Measurements from ENCODE around the gene SYNE4. TPM values are rescaled to one million over a fixed set of nuclear protein-coding genes. Genes with fewer than 3 reads are reported as not detected.

SYNE4 gene
- total and polyA plus RNA-seq, 2 of the 13 experiments (the other 11 are each of a cell fraction or from before 2014, with no cell fraction given), result 13.7 to 23.0 TPM

DNA sequence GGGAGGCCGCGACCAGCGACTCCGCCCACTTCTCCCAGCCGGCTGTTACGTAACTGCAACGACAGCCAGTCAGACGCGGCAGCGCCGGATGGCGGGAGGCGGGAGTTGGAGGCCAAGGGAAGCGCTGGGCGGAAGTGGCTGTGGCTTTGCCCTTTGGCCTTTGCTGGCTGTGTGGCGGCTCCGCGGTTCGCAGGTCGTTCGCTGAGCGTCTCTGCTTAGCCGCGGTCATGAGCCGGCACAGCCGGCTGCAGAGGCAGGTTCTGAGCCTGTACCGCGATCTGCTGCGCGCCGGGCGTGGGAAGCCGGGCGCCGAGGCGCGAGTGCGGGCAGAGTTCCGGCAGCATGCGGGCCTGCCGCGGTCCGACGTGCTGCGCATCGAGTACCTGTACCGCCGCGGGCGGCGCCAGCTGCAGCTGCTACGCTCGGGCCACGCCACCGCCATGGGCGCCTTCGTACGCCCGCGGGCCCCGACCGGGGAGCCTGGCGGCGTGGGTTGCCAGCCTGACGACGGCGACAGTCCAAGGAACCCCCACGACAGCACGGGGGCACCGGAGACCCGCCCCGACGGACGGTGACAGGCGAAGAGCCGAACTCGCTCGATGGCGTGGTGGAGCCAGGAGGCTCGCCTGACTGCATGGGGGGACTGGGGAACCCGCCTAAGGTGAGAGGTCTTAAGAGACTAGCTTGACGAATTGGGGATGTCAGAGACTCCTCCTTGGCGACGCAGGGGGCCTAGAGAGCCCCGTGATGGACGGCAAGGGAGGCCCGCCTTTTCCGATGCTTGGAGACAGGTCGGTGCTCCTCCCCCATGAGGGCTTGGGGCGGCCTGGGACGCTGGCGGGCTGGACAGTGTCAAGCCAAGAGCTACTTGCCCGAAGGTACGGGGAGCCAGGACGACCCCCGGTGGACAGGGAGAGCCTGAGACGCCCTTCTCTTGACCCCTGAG is 13.3 kb downstream of the SYNE4 start, which contains the start of gene SDHAF1 (continued):
- TF ChIP-seq NR2F2 (IDR thresholded peaks at IDR 0.05; ENCODE audit: borderline replicate concordance, low read depth) (0 out of 2 replicates have a peak, but pooled peaks have one; percentile 49), NR1H2 (CRISPR knock-in tag; IDR thresholded peaks at IDR 0.05; ENCODE audit: borderline replicate concordance, low read depth) (no peak), ARNTL (CRISPR knock-in tag; IDR thresholded peaks at IDR 0.05) (peak; percentile 52; the same call in 1 of the 2 replicates), ZNF17 (CRISPR knock-in tag; IDR thresholded peaks at IDR 0.05) (no peak), POLR2AphosphoS2 (IDR thresholded peaks at IDR 0.05; ENCODE audit: low read depth, low read length) (no peak), KDM1A (CRISPR knock-in tag; IDR thresholded peaks at IDR 0.05) (no peak), HNRNPUL1 (IDR thresholded peaks at IDR 0.05; ENCODE audit: low read depth, low read length) (no peak), ZBTB7B (CRISPR knock-in tag; IDR thresholded peaks at IDR 0.05) (no peak), IRX3 (CRISPR knock-in tag; IDR thresholded peaks at IDR 0.05; ENCODE audit: borderline replicate concordance, low read depth) (no peak), HMGA1 (CRISPR knock-in tag; conservative IDR thresholded peaks at IDR 0.05) (no peak), ZNF234 (CRISPR knock-in tag; conservative IDR thresholded peaks at IDR 0.05) (peak; percentile 86), ARHGAP35 (CRISPR knock-in tag; IDR thresholded peaks at IDR 0.05; ENCODE audit: borderline replicate concordance) (no peak), ZNF530 (CRISPR knock-in tag; IDR thresholded peaks at IDR 0.05; ENCODE audit: low read depth) (no peak), ETV5 (CRISPR knock-in tag; IDR thresholded peaks at IDR 0.05; ENCODE audit: borderline replicate concordance) (peak; percentile 88), ZFP36 (IDR thresholded peaks at IDR 0.05; ENCODE audit: borderline replicate concordance, low read depth, low read length, partially characterized antibody) (no peak), ZMYM2 (CRISPR knock-in tag; IDR thresholded peaks at IDR 0.05) (no peak; the same call in 1 of the 2 replicates), FOXO1 (CRISPR knock-in tag; IDR thresholded peaks at IDR 0.05) (no peak; the same call in 1 of the 2 replicates), PITX1 (CRISPR knock-in tag; IDR thresholded peaks at IDR 0.05) (no peak; the same call in 1 of the 2 replicates), ZNF441 (CRISPR knock-in tag; IDR thresholded peaks at IDR 0.05; ENCODE audit: borderline replicate concordance) (peak; percentile 90), MAFG (CRISPR knock-in tag; IDR thresholded peaks at IDR 0.05) (no peak), PTBP1 (IDR thresholded peaks at IDR 0.05; ENCODE audit: low read depth, low read length, poor library complexity, severe bottlenecking) (no peak)
- TF ChIP-seq, protein P1, sequence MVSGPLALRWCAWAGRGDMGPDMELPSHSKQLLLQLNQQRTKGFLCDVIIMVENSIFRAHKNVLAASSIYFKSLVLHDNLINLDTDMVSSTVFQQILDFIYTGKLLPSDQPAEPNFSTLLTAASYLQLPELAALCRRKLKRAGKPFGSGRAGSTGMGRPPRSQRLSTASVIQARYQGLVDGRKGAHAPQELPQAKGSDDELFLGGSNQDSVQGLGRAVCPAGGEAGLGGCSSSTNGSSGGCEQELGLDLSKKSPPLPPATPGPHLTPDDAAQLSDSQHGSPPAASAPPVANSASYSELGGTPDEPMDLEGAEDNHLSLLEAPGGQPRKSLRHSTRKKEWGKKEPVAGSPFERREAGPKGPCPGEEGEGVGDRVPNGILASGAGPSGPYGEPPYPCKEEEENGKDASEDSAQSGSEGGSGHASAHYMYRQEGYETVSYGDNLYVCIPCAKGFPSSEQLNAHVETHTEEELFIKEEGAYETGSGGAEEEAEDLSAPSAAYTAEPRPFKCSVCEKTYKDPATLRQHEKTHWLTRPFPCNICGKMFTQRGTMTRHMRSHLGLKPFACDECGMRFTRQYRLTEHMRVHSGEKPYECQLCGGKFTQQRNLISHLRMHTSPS (CRISPR knock-in tag; IDR thresholded peaks at IDR 0.05; ENCODE audit: low read depth), result no peak
- TF ChIP-seq, protein P2, sequence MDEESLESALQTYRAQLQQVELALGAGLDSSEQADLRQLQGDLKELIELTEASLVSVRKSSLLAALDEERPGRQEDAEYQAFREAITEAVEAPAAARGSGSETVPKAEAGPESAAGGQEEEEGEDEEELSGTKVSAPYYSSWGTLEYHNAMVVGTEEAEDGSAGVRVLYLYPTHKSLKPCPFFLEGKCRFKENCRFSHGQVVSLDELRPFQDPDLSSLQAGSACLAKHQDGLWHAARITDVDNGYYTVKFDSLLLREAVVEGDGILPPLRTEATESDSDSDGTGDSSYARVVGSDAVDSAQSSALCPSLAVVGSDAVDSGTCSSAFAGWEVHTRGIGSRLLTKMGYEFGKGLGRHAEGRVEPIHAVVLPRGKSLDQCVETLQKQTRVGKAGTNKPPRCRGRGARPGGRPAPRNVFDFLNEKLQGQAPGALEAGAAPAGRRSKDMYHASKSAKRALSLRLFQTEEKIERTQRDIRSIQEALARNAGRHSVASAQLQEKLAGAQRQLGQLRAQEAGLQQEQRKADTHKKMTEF (CRISPR knock-in tag; IDR thresholded peaks at IDR 0.05), result peak; percentile 41; the same call in 1 of the 2 replicates
- TF ChIP-seq, protein P3, sequence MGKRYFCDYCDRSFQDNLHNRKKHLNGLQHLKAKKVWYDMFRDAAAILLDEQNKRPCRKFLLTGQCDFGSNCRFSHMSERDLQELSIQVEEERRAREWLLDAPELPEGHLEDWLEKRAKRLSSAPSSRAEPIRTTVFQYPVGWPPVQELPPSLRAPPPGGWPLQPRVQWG (CRISPR knock-in tag; IDR thresholded peaks at IDR 0.05; ENCODE audit: borderline replicate concordance, low read depth), result no peak
- TF ChIP-seq, protein P4, sequence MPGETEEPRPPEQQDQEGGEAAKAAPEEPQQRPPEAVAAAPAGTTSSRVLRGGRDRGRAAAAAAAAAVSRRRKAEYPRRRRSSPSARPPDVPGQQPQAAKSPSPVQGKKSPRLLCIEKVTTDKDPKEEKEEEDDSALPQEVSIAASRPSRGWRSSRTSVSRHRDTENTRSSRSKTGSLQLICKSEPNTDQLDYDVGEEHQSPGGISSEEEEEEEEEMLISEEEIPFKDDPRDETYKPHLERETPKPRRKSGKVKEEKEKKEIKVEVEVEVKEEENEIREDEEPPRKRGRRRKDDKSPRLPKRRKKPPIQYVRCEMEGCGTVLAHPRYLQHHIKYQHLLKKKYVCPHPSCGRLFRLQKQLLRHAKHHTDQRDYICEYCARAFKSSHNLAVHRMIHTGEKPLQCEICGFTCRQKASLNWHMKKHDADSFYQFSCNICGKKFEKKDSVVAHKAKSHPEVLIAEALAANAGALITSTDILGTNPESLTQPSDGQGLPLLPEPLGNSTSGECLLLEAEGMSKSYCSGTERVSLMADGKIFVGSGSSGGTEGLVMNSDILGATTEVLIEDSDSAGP (CRISPR knock-in tag; IDR thresholded peaks at IDR 0.05; ENCODE audit: borderline replicate concordance), result peak; percentile 89

Data from HepG2 (cell line).